GM18517 (cell line): ENCODE measurements around the gene EPHA10.
"Not testable (repeated sequence)": the region's sequence is repeated elsewhere in the genome, so short reads cannot be mapped to it uniquely, and the experiment has no call there.

Experiments
- ATAC-seq: cut with Tn5 transposase; IDR thresholded peaks from one replicate; pipeline ENCODE4 v1.9.1; 2021; ENCODE audit warnings: mild to moderate bottlenecking, moderate library complexity; ENCODE audit not compliant: unreplicated experiment

EPHA10 gene

GRCh38 chr1:37718901-37719571 lies 45.9 kb downstream of the EPHA10 start:
- ATAC-seq, result no peak

GRCh38 chr1:37718181-37718900 lies 46.6 kb downstream of the EPHA10 start:
- ATAC-seq, result no peak

- no peak for ATAC-seq
These were observed 47.3 kb downstream of the EPHA10 start for GRCh38 chr1:37717631-37718030.

GRCh38 chr1:37716321-37716720 lies 48.6 kb downstream of the EPHA10 start:
- ATAC-seq, result no peak

GRCh38 chr1:37714689-37715088 lies 50.2 kb downstream of the EPHA10 start:
- ATAC-seq, result no peak

GRCh38 chr1:37714226-37714625 lies 50.7 kb downstream of the EPHA10 start:
- no peak for ATAC-seq

GRCh38 chr1:37708471-37708870 lies 56.4 kb downstream of the EPHA10 start:
- no peak for ATAC-seq

GRCh38 chr1:37705399-37705798 lies 59.5 kb downstream of the EPHA10 start:
- no peak for ATAC-seq

- no peak for ATAC-seq
These were observed 60.0 kb downstream of the EPHA10 start for GRCh38 chr1:37704966-37705365.

GRCh38 chr1:37703061-37703460 lies 61.9 kb downstream of the EPHA10 start:
- ATAC-seq, result no peak

- ATAC-seq, result no peak
These were observed 63.9 kb downstream of the EPHA10 start for GRCh38 chr1:37701051-37701450.

GRCh38 chr1:37699147-37699546 lies 65.8 kb downstream of the EPHA10 start:
- ATAC-seq, result no peak

- ATAC-seq, result no peak
These were observed 67.2 kb downstream of the EPHA10 start for GRCh38 chr1:37697737-37698136.

GRCh38 chr1:37697090-37697489 lies 67.8 kb downstream of the EPHA10 start:
- ATAC-seq, result no peak

GRCh38 chr1:37692834-37693175 lies 72.1 kb downstream of the EPHA10 start:
- ATAC-seq, result no peak

- peak; percentile 78 for ATAC-seq
These were observed 72.7 kb downstream of the EPHA10 start, which contains the start of gene CDCA8 for GRCh38 chr1:37692078-37692833. Gene CDCA8, plus strand, starts transcription at chr1:37692516. Its CDS starts 175 bp downstream, at chr1:37692691.

GRCh38 chr1:37691497-37692077 lies 73.3 kb downstream of the EPHA10 start:
- peak; percentile 17 for ATAC-seq

GRCh38 chr1:37688926-37689325 lies 76.0 kb downstream of the EPHA10 start:
- no peak for ATAC-seq

GRCh38 chr1:37687764-37688163 lies 77.2 kb downstream of the EPHA10 start:
- not testable (repeated sequence) for ATAC-seq

GRCh38 chr1:37685722-37686121 lies 79.2 kb downstream of the EPHA10 start:
- ATAC-seq, result no peak

GRCh38 chr1:37684182-37684581 lies 80.7 kb downstream of the EPHA10 start:
- ATAC-seq, result not testable (repeated sequence)
